Activated T-cell treated with anti-CD3 and anti-CD28 coated beads, Interleukin-2, amount 50 U/mL, for 4 hours (primary cell): ENCODE results near the gene DICER1. TPM values are rescaled to one million over a fixed set of nuclear protein-coding genes. Genes with fewer than 3 reads are reported as not detected.
"Not testable (repeated sequence)": the region's sequence is repeated elsewhere in the genome, so short reads cannot be mapped to it uniquely, and the experiment has no call there.

Experiments
- ATAC-seq, 2 donors: fragments of 200-7000 bp; cut with Tn5 transposase; one replicate each; pipeline ENCODE4 v1.10.0; 2021
- DNase-seq: peaks from one replicate; pipeline ENCODE4 v3.0.0-alpha.2; 2020
- H3K27me3 Mint-ChIP-seq: one replicate; pipeline ENCODE4 v1.8.0; 2021; ENCODE audit warnings: low read depth, mixed read lengths
- H3K36me3 Mint-ChIP-seq: one replicate; pipeline ENCODE4 v1.8.0; 2022; ENCODE audit warnings: mixed read lengths; ENCODE audit not compliant: insufficient read depth
- H3K4me1 Mint-ChIP-seq: one replicate; pipeline ENCODE4 v1.8.0; 2021; ENCODE audit warnings: low read depth, mixed read lengths
- H3K4me3 Mint-ChIP-seq: one replicate; pipeline ENCODE4 v1.8.0; 2021; ENCODE audit warnings: mild to moderate bottlenecking, moderate library complexity, mixed read lengths
- H3K9me3 Mint-ChIP-seq: one replicate; pipeline ENCODE4 v1.8.0; 2021; ENCODE audit warnings: mixed read lengths
- total RNA-seq, 3 donors: library from RNA; stranded (reverse); gene quantifications; one replicate each; pipeline ENCODE4 v1.2.1, GENCODE V29; 2021

The DICER1 gene
- total RNA-seq, 3 donors from 2014 or later, result 43.7 to 49.7 (median 46.2) TPM

GRCh38 chr14:95146079-95146771, 11.1 kb downstream of the DICER1 start:
- Mint-ChIP-seq H3K4me1 (peaks cover 76% of the 10 kb centered on the region), H3K9me3 (peaks cover 13% of the 10 kb centered on the region), H3K4me3 (no peak overlapping the region), H3K27me3 (no peaks in the 10 kb centered on the region), H3K36me3 (peaks cover 22% of the 10 kb centered on the region)
- DNase-seq, result no peak
- ATAC-seq, result no peak

- ATAC-seq (no peak), DNase-seq (no peak)
- Mint-ChIP-seq H3K36me3 (peaks cover 29% of the 10 kb centered on the region), H3K9me3 (peaks cover 13% of the 10 kb centered on the region), H3K4me3 (no peak overlapping the region), H3K4me1 (peaks cover 75% of the 10 kb centered on the region), H3K27me3 (no peaks in the 10 kb centered on the region)
Observed at GRCh38 chr14:95144849-95145248, 12.5 kb downstream of the DICER1 start.

- H3K4me3 Mint-ChIP-seq, result no peak overlapping the region
- no peak for DNase-seq
- H3K4me1 Mint-ChIP-seq, result peaks cover 77% of the 10 kb centered on the region
- H3K27me3 Mint-ChIP-seq, result no peaks in the 10 kb centered on the region
- H3K36me3 Mint-ChIP-seq, result peaks cover 34% of the 10 kb centered on the region
- H3K9me3 Mint-ChIP-seq, result peaks cover 13% of the 10 kb centered on the region
- no peak for ATAC-seq
Observed at GRCh38 chr14:95143808-95144620, 13.3 kb downstream of the DICER1 start.

- Mint-ChIP-seq H3K36me3 (peaks cover 33% of the 10 kb centered on the region), H3K27me3 (no peaks in the 10 kb centered on the region), H3K9me3 (peaks cover 10% of the 10 kb centered on the region), H3K4me1 (peaks cover 75% of the 10 kb centered on the region), H3K4me3 (no peak overlapping the region)
- no peak for DNase-seq
- no peak for ATAC-seq
Observed at GRCh38 chr14:95142208-95142607, 15.1 kb downstream of the DICER1 start.

- Mint-ChIP-seq H3K36me3 (peaks cover 32% of the 10 kb centered on the region), H3K4me1 (peaks cover 77% of the 10 kb centered on the region), H3K27me3 (no peaks in the 10 kb centered on the region), H3K9me3 (peaks cover 10% of the 10 kb centered on the region), H3K4me3 (no peak overlapping the region)
- no peak for ATAC-seq
- no peak for DNase-seq
Observed at GRCh38 chr14:95141684-95142083, 15.6 kb downstream of the DICER1 start.

GRCh38 chr14:95140060-95140858, 17.1 kb downstream of the DICER1 start:
- no peak for DNase-seq
- no peaks in the 10 kb centered on the region for H3K27me3 Mint-ChIP-seq
- peak; percentile 46 to 51 for ATAC-seq
- peak overlapping the region; percentile 24 for H3K4me3 Mint-ChIP-seq
- H3K36me3 Mint-ChIP-seq, result peaks cover 29% of the 10 kb centered on the region
- peaks cover 81% of the 10 kb centered on the region for H3K4me1 Mint-ChIP-seq
- peaks cover 6% of the 10 kb centered on the region for H3K9me3 Mint-ChIP-seq

- Mint-ChIP-seq H3K4me1 (peaks cover 80% of the 10 kb centered on the region), H3K36me3 (peaks cover 26% of the 10 kb centered on the region), H3K4me3 (no peak overlapping the region), H3K9me3 (no peaks in the 10 kb centered on the region), H3K27me3 (no peaks in the 10 kb centered on the region)
- no peak for ATAC-seq
- DNase-seq, result no peak
Observed at GRCh38 chr14:95138876-95139275, 18.5 kb downstream of the DICER1 start.

- Mint-ChIP-seq H3K36me3 (peaks cover 26% of the 10 kb centered on the region), H3K4me1 (peaks cover 76% of the 10 kb centered on the region)
- not testable (repeated sequence) for ATAC-seq, H3K9me3 Mint-ChIP-seq, DNase-seq, H3K27me3 Mint-ChIP-seq, H3K4me3 Mint-ChIP-seq
Observed at GRCh38 chr14:95138455-95138854, 18.9 kb downstream of the DICER1 start.

GRCh38 chr14:95137804-95138167, 19.5 kb downstream of the DICER1 start:
- Mint-ChIP-seq H3K9me3 (no peaks in the 10 kb centered on the region), H3K27me3 (no peaks in the 10 kb centered on the region), H3K4me1 (peaks cover 70% of the 10 kb centered on the region), H3K4me3 (no peak overlapping the region), H3K36me3 (peaks cover 30% of the 10 kb centered on the region)
- no peak for DNase-seq
- ATAC-seq, result no peak

GRCh38 chr14:95137164-95137803, 20.0 kb downstream of the DICER1 start:
- Mint-ChIP-seq H3K9me3 (no peaks in the 10 kb centered on the region), H3K4me1 (peaks cover 65% of the 10 kb centered on the region), H3K4me3 (no peak overlapping the region), H3K27me3 (no peaks in the 10 kb centered on the region), H3K36me3 (peaks cover 33% of the 10 kb centered on the region)
- DNase-seq (no peak), ATAC-seq (no peak)

- H3K36me3 Mint-ChIP-seq, result peaks cover 35% of the 10 kb centered on the region
- H3K4me3 Mint-ChIP-seq, result no peak overlapping the region
- H3K9me3 Mint-ChIP-seq, result no peaks in the 10 kb centered on the region
- H3K27me3 Mint-ChIP-seq, result no peaks in the 10 kb centered on the region
- ATAC-seq (no peak), DNase-seq (no peak)
- H3K4me1 Mint-ChIP-seq, result peaks cover 59% of the 10 kb centered on the region
Observed at GRCh38 chr14:95136631-95137030, 20.7 kb downstream of the DICER1 start.

- H3K4me3 Mint-ChIP-seq, result no peak overlapping the region
- ATAC-seq, result no peak
- H3K36me3 Mint-ChIP-seq, result peaks cover 31% of the 10 kb centered on the region
- H3K27me3 Mint-ChIP-seq, result no peaks in the 10 kb centered on the region
- peaks cover 46% of the 10 kb centered on the region for H3K4me1 Mint-ChIP-seq
- H3K9me3 Mint-ChIP-seq, result no peaks in the 10 kb centered on the region
- no peak for DNase-seq
Observed at GRCh38 chr14:95134304-95134933, 22.9 kb downstream of the DICER1 start.

GRCh38 chr14:95133282-95133681, 24.0 kb downstream of the DICER1 start:
- no peaks in the 10 kb centered on the region for H3K9me3 Mint-ChIP-seq
- no peak for DNase-seq
- no peaks in the 10 kb centered on the region for H3K27me3 Mint-ChIP-seq
- no peak overlapping the region for H3K4me3 Mint-ChIP-seq
- H3K36me3 Mint-ChIP-seq, result peaks cover 36% of the 10 kb centered on the region
- H3K4me1 Mint-ChIP-seq, result peaks cover 45% of the 10 kb centered on the region
- ATAC-seq, result no peak

GRCh38 chr14:95132760-95133159, 24.6 kb downstream of the DICER1 start:
- Mint-ChIP-seq H3K36me3 (peaks cover 36% of the 10 kb centered on the region), H3K4me1 (peaks cover 44% of the 10 kb centered on the region), H3K9me3 (no peaks in the 10 kb centered on the region), H3K4me3 (no peak overlapping the region), H3K27me3 (no peaks in the 10 kb centered on the region)
- DNase-seq, result no peak
- ATAC-seq, result no peak
